HG02981 (cell line): ENCODE data around the gene TBCCD1.
"Not testable (repeated sequence)": the region's sequence is repeated elsewhere in the genome, so short reads cannot be mapped to it uniquely, and the experiment has no call there.

Experiments
- ATAC-seq: cut with Tn5 transposase; IDR thresholded peaks from one replicate; pipeline ENCODE4 v1.9.1; 2021; ENCODE audit warnings: mild to moderate bottlenecking, moderate library complexity; ENCODE audit not compliant: unreplicated experiment

The TBCCD1 gene

GRCh38 chr3:186566772-186567071 is 417 bp downstream of the TBCCD1 start:
- peak; percentile 0 for ATAC-seq

GRCh38 chr3:186564586-186564985 is 2.6 kb downstream of the TBCCD1 start:
- ATAC-seq, result no peak

- ATAC-seq, result no peak
Measured at GRCh38 chr3:186552408-186553031, 14.6 kb downstream of the TBCCD1 start.

- no peak for ATAC-seq
Measured at GRCh38 chr3:186551387-186551786, 15.8 kb downstream of the TBCCD1 start.

GRCh38 chr3:186549497-186549896 is 17.6 kb downstream of the TBCCD1 start:
- no peak for ATAC-seq

GRCh38 chr3:186544281-186544680 is 22.9 kb downstream of the TBCCD1 start, which contains the start of gene CRYGS:
TSS of gene CRYGS (minus strand) at chr3:186544380. CDS start at chr3:186544326, 54 bp downstream.
- ATAC-seq, result no peak

GRCh38 chr3:186540835-186541226 is 26.3 kb downstream of the TBCCD1 start:
- no peak for ATAC-seq

GRCh38 chr3:186540221-186540834 is 26.8 kb downstream of the TBCCD1 start:
- ATAC-seq, result peak; percentile 62

- ATAC-seq, result no peak
Measured at GRCh38 chr3:186538779-186539178, 28.4 kb downstream of the TBCCD1 start.

GRCh38 chr3:186536883-186537844 is 30.0 kb downstream of the TBCCD1 start:
- no peak for ATAC-seq

GRCh38 chr3:186534113-186534669 is 32.9 kb downstream of the TBCCD1 start:
- ATAC-seq, result peak; percentile 73

GRCh38 chr3:186532598-186533072 is 34.5 kb downstream of the TBCCD1 start:
- ATAC-seq, result peak; percentile 62

GRCh38 chr3:186531694-186532093 is 35.4 kb downstream of the TBCCD1 start:
- ATAC-seq, result not testable (repeated sequence)

GRCh38 chr3:186530415-186530814 is 36.7 kb downstream of the TBCCD1 start:
- ATAC-seq, result no peak

- ATAC-seq, result no peak
Measured at GRCh38 chr3:186529201-186529999, 37.7 kb downstream of the TBCCD1 start.

GRCh38 chr3:186526256-186526606 is 40.9 kb downstream of the TBCCD1 start:
- no peak for ATAC-seq

GRCh38 chr3:186525369-186526255 is 41.5 kb downstream of the TBCCD1 start:
- no peak for ATAC-seq

- ATAC-seq, result no peak
Measured at GRCh38 chr3:186524616-186525015, 42.5 kb downstream of the TBCCD1 start.

GRCh38 chr3:186523434-186523833 is 43.7 kb downstream of the TBCCD1 start:
- ATAC-seq, result no peak

- no peak for ATAC-seq
Measured at GRCh38 chr3:186523022-186523421, 44.1 kb downstream of the TBCCD1 start.
